ENCODE measurements around the gene ACTR2.
"Not testable (repeated sequence)": the region's sequence is repeated elsewhere in the genome, so short reads cannot be mapped to it uniquely, and the experiment has no call there.

ACTR2 gene

DNA sequence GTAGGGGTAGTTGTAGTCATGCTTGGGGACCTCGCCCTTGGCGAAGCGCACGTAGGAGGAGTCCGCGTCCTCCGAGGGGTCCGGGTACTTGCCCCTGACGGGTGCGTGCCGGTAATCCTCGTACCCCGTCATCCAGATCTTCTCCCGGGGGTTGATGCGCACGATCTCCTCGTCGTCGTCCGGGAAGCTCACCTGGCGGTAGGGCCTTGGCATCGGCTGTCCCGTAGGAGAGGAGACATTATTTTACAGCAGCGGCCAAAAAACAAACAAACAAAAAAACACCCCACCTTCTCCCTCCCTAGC is 86.3 kb downstream of the ACTR2 start:
- Histone ChIP-seq H2AFZ (ENCODE audit: low read depth, low read length, severe bottlenecking) (no peak overlapping the region), H3K9me3 (ENCODE audit: insufficient read depth, low read length) (no peaks in the 10 kb centered on the region), H4K20me1 (ENCODE audit: low read depth, low read length) (no peaks in the 10 kb centered on the region), H3K9ac (ENCODE audit: low read length) (no peak overlapping the region), H3K36me3 (ENCODE audit: low read length) (peaks cover 7% of the 10 kb centered on the region; the same call in 1 of the 2 replicates), H3F3A (ENCODE audit: insufficient read depth) (peaks cover 23% of the 10 kb centered on the region; the same call in 1 of the 2 replicates), H3K79me2 (ENCODE audit: insufficient read depth, low read length) (no peaks in the 10 kb centered on the region), H3K4me3 (ENCODE audit: insufficient read depth, low read length, poor library complexity, severe bottlenecking) (no peak overlapping the region), H3K9me2 (replicated peaks; ENCODE audit: insufficient read depth, low read length) (no peaks in the 10 kb centered on the region), H3K27me3 (ENCODE audit: low read length) (no peaks in the 10 kb centered on the region), H3K27ac (ENCODE audit: low read depth, low read length) (no peak overlapping the region), H3K4me2 (ENCODE audit: low read depth, low read length, poor library complexity, severe bottlenecking) (no peak overlapping the region)
- TF ChIP-seq, protein P1, sequence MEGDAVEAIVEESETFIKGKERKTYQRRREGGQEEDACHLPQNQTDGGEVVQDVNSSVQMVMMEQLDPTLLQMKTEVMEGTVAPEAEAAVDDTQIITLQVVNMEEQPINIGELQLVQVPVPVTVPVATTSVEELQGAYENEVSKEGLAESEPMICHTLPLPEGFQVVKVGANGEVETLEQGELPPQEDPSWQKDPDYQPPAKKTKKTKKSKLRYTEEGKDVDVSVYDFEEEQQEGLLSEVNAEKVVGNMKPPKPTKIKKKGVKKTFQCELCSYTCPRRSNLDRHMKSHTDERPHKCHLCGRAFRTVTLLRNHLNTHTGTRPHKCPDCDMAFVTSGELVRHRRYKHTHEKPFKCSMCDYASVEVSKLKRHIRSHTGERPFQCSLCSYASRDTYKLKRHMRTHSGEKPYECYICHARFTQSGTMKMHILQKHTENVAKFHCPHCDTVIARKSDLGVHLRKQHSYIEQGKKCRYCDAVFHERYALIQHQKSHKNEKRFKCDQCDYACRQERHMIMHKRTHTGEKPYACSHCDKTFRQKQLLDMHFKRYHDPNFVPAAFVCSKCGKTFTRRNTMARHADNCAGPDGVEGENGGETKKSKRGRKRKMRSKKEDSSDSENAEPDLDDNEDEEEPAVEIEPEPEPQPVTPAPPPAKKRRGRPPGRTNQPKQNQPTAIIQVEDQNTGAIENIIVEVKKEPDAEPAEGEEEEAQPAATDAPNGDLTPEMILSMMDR (IDR thresholded peaks at IDR 0.05; ENCODE audit: insufficient read depth, low read length, poor library complexity, severe bottlenecking), result no peak
- TF ChIP-seq EZH2phosphoT487 (conservative IDR thresholded peaks at IDR 0.05; ENCODE audit: low read length), result no peak

GRCh38 chr2:65314801-65315441 is 87.3 kb downstream of the ACTR2 start:
- Histone ChIP-seq H3K9me3 (ENCODE audit: insufficient read depth, low read length) (no peaks in the 10 kb centered on the region), H3K4me3 (ENCODE audit: insufficient read depth, low read length, poor library complexity, severe bottlenecking) (no peak overlapping the region), H3K9ac (ENCODE audit: low read length) (no peak overlapping the region), H3K9me2 (replicated peaks; ENCODE audit: insufficient read depth, low read length) (no peaks in the 10 kb centered on the region), H3F3A (ENCODE audit: insufficient read depth) (peaks cover 23% of the 10 kb centered on the region; the same call in 1 of the 2 replicates), H3K27ac (ENCODE audit: low read depth, low read length) (no peak overlapping the region), H4K20me1 (ENCODE audit: low read depth, low read length) (no peaks in the 10 kb centered on the region), H3K79me2 (ENCODE audit: insufficient read depth, low read length) (no peaks in the 10 kb centered on the region), H3K36me3 (ENCODE audit: low read length) (peaks cover 7% of the 10 kb centered on the region; the same call in 1 of the 2 replicates), H3K27me3 (ENCODE audit: low read length) (no peaks in the 10 kb centered on the region), H3K4me2 (ENCODE audit: low read depth, low read length, poor library complexity, severe bottlenecking) (no peak overlapping the region), H2AFZ (ENCODE audit: low read depth, low read length, severe bottlenecking) (no peak overlapping the region)
- TF ChIP-seq EZH2phosphoT487 (conservative IDR thresholded peaks at IDR 0.05; ENCODE audit: low read length), result no peak
- TF ChIP-seq, protein P1 (IDR thresholded peaks at IDR 0.05; ENCODE audit: insufficient read depth, low read length, poor library complexity, severe bottlenecking), result no peak

- Histone ChIP-seq H3F3A (ENCODE audit: insufficient read depth) (peaks cover 24% of the 10 kb centered on the region; the same call in 1 of the 2 replicates), H3K27me3 (ENCODE audit: low read length) (no peaks in the 10 kb centered on the region), H3K27ac (ENCODE audit: low read depth, low read length) (no peak overlapping the region), H3K4me3 (ENCODE audit: insufficient read depth, low read length, poor library complexity, severe bottlenecking) (no peak overlapping the region), H3K79me2 (ENCODE audit: insufficient read depth, low read length) (no peaks in the 10 kb centered on the region), H4K20me1 (ENCODE audit: low read depth, low read length) (no peaks in the 10 kb centered on the region), H3K9ac (ENCODE audit: low read length) (no peak overlapping the region), H3K9me3 (ENCODE audit: insufficient read depth, low read length) (no peaks in the 10 kb centered on the region), H3K36me3 (ENCODE audit: low read length) (peaks cover 7% of the 10 kb centered on the region; the same call in 1 of the 2 replicates), H2AFZ (ENCODE audit: low read depth, low read length, severe bottlenecking) (no peak overlapping the region), H3K4me2 (ENCODE audit: low read depth, low read length, poor library complexity, severe bottlenecking) (no peak overlapping the region), H3K9me2 (replicated peaks; ENCODE audit: insufficient read depth, low read length) (no peaks in the 10 kb centered on the region)
- no peak for TF ChIP-seq EZH2phosphoT487 (conservative IDR thresholded peaks at IDR 0.05; ENCODE audit: low read length)
- TF ChIP-seq, protein P1 (IDR thresholded peaks at IDR 0.05; ENCODE audit: insufficient read depth, low read length, poor library complexity, severe bottlenecking), result no peak
These were observed 88.4 kb downstream of the ACTR2 start for GRCh38 chr2:65316072-65316471.

DNA sequence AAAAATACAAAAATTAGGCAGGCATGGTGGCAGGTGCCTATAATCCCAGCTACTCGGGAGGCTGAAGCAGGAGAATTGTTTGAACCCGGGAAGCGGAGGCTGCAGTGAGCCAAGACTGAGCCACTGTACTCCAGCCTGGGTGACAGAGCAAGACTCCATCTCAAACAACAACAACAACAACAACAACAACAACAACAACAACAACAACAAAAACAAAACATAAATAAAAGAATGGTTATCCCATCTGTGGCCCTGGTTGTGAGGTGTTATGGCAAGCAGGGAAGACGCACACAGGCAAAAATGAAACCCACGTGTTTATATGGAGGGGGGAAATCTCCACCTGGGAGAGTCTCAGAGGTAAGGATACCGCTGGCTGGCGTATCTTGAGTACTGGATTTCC is 89.7 kb downstream of the ACTR2 start:
- not testable (repeated sequence) for H3K36me3 ChIP-seq (ENCODE audit: low read length); H4K20me1 ChIP-seq (ENCODE audit: low read depth, low read length); H3K79me2 ChIP-seq (ENCODE audit: insufficient read depth, low read length); H3K9me3 ChIP-seq (ENCODE audit: insufficient read depth, low read length); H3K9me2 ChIP-seq (replicated peaks; ENCODE audit: insufficient read depth, low read length); H2AFZ ChIP-seq (ENCODE audit: low read depth, low read length, severe bottlenecking); H3K9ac ChIP-seq (ENCODE audit: low read length); H3K27me3 ChIP-seq (ENCODE audit: low read length); H3K4me3 ChIP-seq (ENCODE audit: insufficient read depth, low read length, poor library complexity, severe bottlenecking); H3K27ac ChIP-seq (ENCODE audit: low read depth, low read length); H3K4me2 ChIP-seq (ENCODE audit: low read depth, low read length, poor library complexity, severe bottlenecking)
- H3F3A ChIP-seq (ENCODE audit: insufficient read depth), result peaks cover 19% of the 10 kb centered on the region; the same call in 1 of the 2 replicates

All from SU-DHL-6 (cell line).